ENCODE data around the gene STUB1.

- TF ChIP-seq, protein P1, sequence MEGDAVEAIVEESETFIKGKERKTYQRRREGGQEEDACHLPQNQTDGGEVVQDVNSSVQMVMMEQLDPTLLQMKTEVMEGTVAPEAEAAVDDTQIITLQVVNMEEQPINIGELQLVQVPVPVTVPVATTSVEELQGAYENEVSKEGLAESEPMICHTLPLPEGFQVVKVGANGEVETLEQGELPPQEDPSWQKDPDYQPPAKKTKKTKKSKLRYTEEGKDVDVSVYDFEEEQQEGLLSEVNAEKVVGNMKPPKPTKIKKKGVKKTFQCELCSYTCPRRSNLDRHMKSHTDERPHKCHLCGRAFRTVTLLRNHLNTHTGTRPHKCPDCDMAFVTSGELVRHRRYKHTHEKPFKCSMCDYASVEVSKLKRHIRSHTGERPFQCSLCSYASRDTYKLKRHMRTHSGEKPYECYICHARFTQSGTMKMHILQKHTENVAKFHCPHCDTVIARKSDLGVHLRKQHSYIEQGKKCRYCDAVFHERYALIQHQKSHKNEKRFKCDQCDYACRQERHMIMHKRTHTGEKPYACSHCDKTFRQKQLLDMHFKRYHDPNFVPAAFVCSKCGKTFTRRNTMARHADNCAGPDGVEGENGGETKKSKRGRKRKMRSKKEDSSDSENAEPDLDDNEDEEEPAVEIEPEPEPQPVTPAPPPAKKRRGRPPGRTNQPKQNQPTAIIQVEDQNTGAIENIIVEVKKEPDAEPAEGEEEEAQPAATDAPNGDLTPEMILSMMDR (IDR thresholded peaks at IDR 0.05 in 2 of 3, conservative IDR thresholded peaks at IDR 0.05 in 1 of 3; ENCODE audit: borderline replicate concordance in 1 of 3, insufficient read depth in 1 of 3, low read depth in 2 of 3, low read length in 2 of 3): no peak
- no peak for TF ChIP-seq POLR2A (IDR thresholded peaks at IDR 0.05; ENCODE audit: borderline replicate concordance, extremely low read depth, insufficient read depth, insufficient read length)
- TF ChIP-seq POLR2AphosphoS5 (IDR thresholded peaks at IDR 0.05; ENCODE audit: low read depth, low read length): no peak
- no peak for TF ChIP-seq SIN3A (IDR thresholded peaks at IDR 0.05; ENCODE audit: low read depth)
- no peak for TF ChIP-seq EZH2 (IDR thresholded peaks at IDR 0.05)
Observed at GRCh38 chr16:673399-673991, 6.7 kb upstream of the STUB1 start.
